B cell (primary cell): Measurements from ENCODE around the gene LMNTD1. TPM values are rescaled to one million over a fixed set of nuclear protein-coding genes. Genes with fewer than 3 reads are reported as not detected.

Experiments used
- ATAC-seq: fragments of 200-7000 bp; cut with Tn5 transposase; one replicate; pipeline ENCODE4 v1.10.0; 2021; ENCODE audit warnings: low read depth, mild to moderate bottlenecking, moderate number of reproducible peaks, moderate library complexity
- CTCF ChIA-PET: fragments of 350-600 bp; sonication (Branson Sonifier 250); formaldehyde crosslinking; loops from one replicate; lab custom pipeline; 2021; ENCODE audit warnings: antibody characterized with exemption, inconsistent platforms; lab: Charles Lee
- POLR2A ChIA-PET: fragments of 350-600 bp; sonication (Branson Sonifier 250); formaldehyde crosslinking; loops from one replicate; lab custom pipeline; 2021; ENCODE audit warnings: antibody characterized with exemption; lab: Charles Lee
- DNase-seq: peaks from one replicate; pipeline ENCODE4 v3.0.0; 2013
- H2AFZ ChIP-seq: 2 replicates; pipeline ENCODE4 v1.6.1; 2012; ENCODE audit warnings: mild to moderate bottlenecking, low read depth, low read length; ENCODE audit not compliant: insufficient read depth, poor library complexity, severe bottlenecking
- H3K27ac ChIP-seq, 2 donors: 1 replicate in 1 of 2; 2 replicates in 1 of 2; pipeline ENCODE4 v1.5.1; 2012 to 2013; ENCODE audit warnings: low read length in 2 of 2, mild to moderate bottlenecking in 2 of 2, moderate library complexity in 1 of 2
- H3K27me3 ChIP-seq, 4 experiments: fragments of 200-600 bp in 1 of 4; sonication (generic) in 1 of 4; replicated peaks in 1 of 4; 1 replicate in 2 of 4; 2 replicates in 2 of 4; pipeline versions ENCODE4 v1.6.1 to v1.7.0; 2013 to 2016; ENCODE audit warnings: low read length in 3 of 4, mild to moderate bottlenecking in 2 of 4, mixed read lengths in 1 of 4, moderate library complexity in 1 of 4; ENCODE audit not compliant: insufficient read depth in 4 of 4, control insufficient read depth in 3 of 4; ENCODE audit errors: control extremely low read depth in 1 of 4
- H3K36me3 ChIP-seq, 2 experiments: replicated peaks in 1 of 2; 1 replicate in 1 of 2; 2 replicates in 1 of 2; pipeline versions ENCODE4 v1.6.1 to v1.7.1; 2013; ENCODE audit warnings: low read length in 1 of 2; ENCODE audit not compliant: insufficient read depth in 2 of 2, control insufficient read depth in 1 of 2; ENCODE audit errors: control extremely low read depth in 1 of 2, extremely low read depth in 1 of 2
- H3K4me1 ChIP-seq, 2 donors: fragments of 200-600 bp in 1 of 2; sonication (generic) in 1 of 2; 1 replicate in 1 of 2; 2 replicates in 1 of 2; pipeline versions ENCODE4 v1.5.1 to v1.6.1; 2013 to 2017; ENCODE audit warnings: low read length in 2 of 2; ENCODE audit not compliant: control insufficient read depth in 2 of 2, insufficient read depth in 2 of 2
- H3K4me2 ChIP-seq: replicated peaks from 2 replicates; pipeline ENCODE3; 2012; ENCODE audit warnings: mild to moderate bottlenecking, low read depth, low read length; ENCODE audit not compliant: poor library complexity, severe bottlenecking
- H3K4me3 ChIP-seq, 5 experiments: fragments of 200-600 bp in 1 of 5; sonication (generic) in 1 of 5; 1 replicate in 3 of 5; 2 replicates in 2 of 5; pipeline versions ENCODE4 v1.5.1 to v1.7.0; 2011 to 2016; ENCODE audit warnings: low read length in 4 of 5, mild to moderate bottlenecking in 4 of 5, low read depth in 2 of 5, control low read depth in 1 of 5, moderate library complexity in 1 of 5; ENCODE audit not compliant: insufficient read depth in 1 of 5; ENCODE audit errors: control extremely low read depth in 1 of 5, extremely low read depth in 1 of 5
- H3K79me2 ChIP-seq: fragments of 200-600 bp; sonication (generic); one replicate; pipeline ENCODE4 v1.6.0; 2016; ENCODE audit warnings: low read length; ENCODE audit not compliant: control insufficient read depth, insufficient read depth
- H3K9ac ChIP-seq: fragments of 200-600 bp; sonication (generic); 2 replicates; pipeline ENCODE4 v1.6.1; 2017; ENCODE audit warnings: mild to moderate bottlenecking, low read length, moderate library complexity
- H3K9me3 ChIP-seq, 3 donors: one replicate each; pipeline versions ENCODE4 v1.6.1 to v1.7.1; 2013; ENCODE audit warnings: low read length in 2 of 3; ENCODE audit not compliant: control insufficient read depth in 2 of 3, insufficient read depth in 1 of 3; ENCODE audit errors: control extremely low read depth in 1 of 3
- H4K20me1 ChIP-seq: 2 replicates; pipeline ENCODE4 v1.6.0; 2012; ENCODE audit warnings: mild to moderate bottlenecking, low read length; ENCODE audit not compliant: insufficient read depth, control insufficient read depth, poor library complexity, severe bottlenecking
- H3K27ac Mint-ChIP-seq: one replicate; pipeline ENCODE4 v1.8.0; 2021; ENCODE audit warnings: mixed read lengths
- H3K27me3 Mint-ChIP-seq: one replicate; pipeline ENCODE4 v1.8.0; 2021; ENCODE audit warnings: mixed read lengths
- H3K4me1 Mint-ChIP-seq: one replicate; pipeline ENCODE4 v1.8.0; 2021; ENCODE audit warnings: mixed read lengths
- H3K4me3 Mint-ChIP-seq: one replicate; pipeline ENCODE4 v1.8.0; 2021; ENCODE audit warnings: mixed read lengths
- H3K9me3 Mint-ChIP-seq: one replicate; pipeline ENCODE4 v1.8.0; 2022; ENCODE audit warnings: mixed read lengths; ENCODE audit not compliant: insufficient read depth
- CTCF ChIP-seq: fragments of 200-600 bp; IDR thresholded peaks from one replicate; pipeline ENCODE4 v1.8.0; 2022; ENCODE audit warnings: antibody characterized with exemption, mild to moderate bottlenecking
- EZH2 ChIP-seq: IDR thresholded peaks from 2 replicates; pipeline ENCODE4 v1.6.1; 2012; ENCODE audit warnings: borderline replicate concordance, low read depth, mild to moderate bottlenecking, moderate library complexity, low read length; ENCODE audit not compliant: insufficient read depth, poor library complexity, severe bottlenecking
- WGBS: methylation state at CpG from one replicate; pipeline ENCODE4 v1.1.5; 2013; ENCODE audit warnings: missing lambda C conversion rate; ENCODE audit not compliant: insufficient coverage; 5-methylcytosine and 5-hydroxymethylcytosine counted together
- intact Hi-C: fragments of 100-400 bp; cut with micrococcal nuclease; formaldehyde crosslinking; loops from one replicate; pipeline ENCODE4 v1.10.0; 2022
- polyA plus RNA-seq: library from polyadenylated mRNA; depleted of rRNA; stranded (reverse); fragments of >200 nt; gene quantifications from 2 replicates; pipeline ENCODE4 v1.2.3, GENCODE V29; 2012
- total RNA-seq, 2 donors: library from RNA; stranded (reverse); fragments of 120-200 nt in 1 of 2; gene quantifications; 1 replicate in 1 of 2; 2 replicates in 1 of 2; pipeline versions ENCODE4 v1.2.3 to v1.2.4, GENCODE V29; 2013 to 2022

Gene LMNTD1
- total and polyA plus RNA-seq, 2 donors (not counting 1 experiment from before 2014, with no cell fraction given): not detected

- DNase-seq (no peak), ATAC-seq (no peak)
- Histone ChIP-seq H2AFZ (no peak overlapping the region), H3K27ac (no peak overlapping the region), H3K27me3 (no peaks in the 10 kb centered on the region), H3K79me2 (no peaks in the 10 kb centered on the region), H3K4me2 (no peak overlapping the region), H4K20me1 (no peaks in the 10 kb centered on the region), H3K36me3 (no peaks in the 10 kb centered on the region), H3K9ac (no peak overlapping the region), H3K4me1 (no peaks in the 10 kb centered on the region), H3K4me3 (no peak overlapping the region), H3K9me3 (no peaks in the 10 kb centered on the region)
- CTCF ChIA-PET: no interaction called here
- Mint-ChIP-seq H3K4me1 (no peaks in the 10 kb centered on the region), H3K27ac (no peak overlapping the region), H3K4me3 (no peak overlapping the region), H3K27me3 (peaks cover 8% of the 10 kb centered on the region), H3K9me3 (no peaks in the 10 kb centered on the region)
- TF ChIP-seq EZH2: no peak
- TF ChIP-seq CTCF: no peak
- POLR2A ChIA-PET: no interaction called here
- intact Hi-C loops: no loop called here
Observed at GRCh38 chr12:25524366-25524765, 28.7 kb downstream of the LMNTD1 start.

GRCh38 chr12:25521625-25522256 is 31.3 kb downstream of the LMNTD1 start:
- H3K9ac ChIP-seq: no peak overlapping the region
- Mint-ChIP-seq H3K9me3 (no peaks in the 10 kb centered on the region), H3K4me3 (no peak overlapping the region), H3K27me3 (peaks cover 10% of the 10 kb centered on the region), H3K27ac (no peak overlapping the region), H3K4me1 (no peaks in the 10 kb centered on the region)
- TF ChIP-seq CTCF: no peak
- no peak for TF ChIP-seq EZH2
- no peaks in the 10 kb centered on the region for H3K79me2 ChIP-seq
- ATAC-seq (no peak), DNase-seq (no peak)
- no peaks in the 10 kb centered on the region for H3K9me3 ChIP-seq
- ChIA-PET POLR2A (no interaction called here), CTCF (no interaction called here)
- H3K36me3 ChIP-seq: no peaks in the 10 kb centered on the region
- no peak overlapping the region for H2AFZ ChIP-seq
- no CpG with 5 or more reads among the region's 5 CpGs for WGBS
- no peak overlapping the region for H3K27ac ChIP-seq
- H3K27me3 ChIP-seq: no peaks in the 10 kb centered on the region
- no peak overlapping the region for H3K4me2 ChIP-seq
- intact Hi-C loops: no loop called here
- no peaks in the 10 kb centered on the region for H4K20me1 ChIP-seq
- H3K4me1 ChIP-seq: no peaks in the 10 kb centered on the region
- no peak overlapping the region for H3K4me3 ChIP-seq
